Neutrophil (primary cell): ENCODE measurements around the gene SOS2.

ENCODE experiments used
- H3K27ac ChIP-seq: fragments of 200-600 bp; sonication (generic); 2 replicates; pipeline ENCODE4 v1.5.1; 2016; ENCODE audit warnings: mild to moderate bottlenecking, moderate library complexity
- H3K27me3 ChIP-seq: fragments of 200-600 bp; sonication (generic); 2 replicates; pipeline ENCODE4 v1.6.0; 2016; ENCODE audit warnings: mild to moderate bottlenecking
- H3K36me3 ChIP-seq: fragments of 200-600 bp; sonication (generic); 2 replicates; pipeline ENCODE4 v1.5.1; 2017
- H3K4me1 ChIP-seq, 2 experiments: fragments of 200-600 bp in 1 of 2; sonication (generic) in 1 of 2; 1 replicate in 1 of 2; 2 replicates in 1 of 2; pipeline versions ENCODE4 v1.5.1 to v1.6.1; 2013 to 2016; ENCODE audit warnings: low read depth in 1 of 2, low read length in 1 of 2, mild to moderate bottlenecking in 1 of 2, moderate library complexity in 1 of 2; ENCODE audit not compliant: control insufficient read depth in 1 of 2, insufficient read depth in 1 of 2
- H3K4me3 ChIP-seq, 2 experiments: fragments of 200-600 bp in 1 of 2; sonication (generic) in 1 of 2; 1 replicate in 1 of 2; 2 replicates in 1 of 2; pipeline ENCODE4 v1.5.1; 2013 to 2016; ENCODE audit warnings: low read depth in 1 of 2, low read length in 1 of 2, mild to moderate bottlenecking in 1 of 2, moderate library complexity in 1 of 2
- H3K9me3 ChIP-seq: fragments of 200-600 bp; sonication (generic); 2 replicates; pipeline ENCODE4 v1.5.1; 2016
- TF ChIP-seq, protein P1 (sequence below): fragments of 200-600 bp; sonication (generic); IDR thresholded peaks from 2 replicates; pipeline ENCODE4 v1.5.1; 2016; ENCODE audit warnings: antibody characterized with exemption

SOS2 gene

GRCh38 chr14:50067723-50068495 is 163.5 kb downstream of the SOS2 start:
- TF ChIP-seq, protein P1, sequence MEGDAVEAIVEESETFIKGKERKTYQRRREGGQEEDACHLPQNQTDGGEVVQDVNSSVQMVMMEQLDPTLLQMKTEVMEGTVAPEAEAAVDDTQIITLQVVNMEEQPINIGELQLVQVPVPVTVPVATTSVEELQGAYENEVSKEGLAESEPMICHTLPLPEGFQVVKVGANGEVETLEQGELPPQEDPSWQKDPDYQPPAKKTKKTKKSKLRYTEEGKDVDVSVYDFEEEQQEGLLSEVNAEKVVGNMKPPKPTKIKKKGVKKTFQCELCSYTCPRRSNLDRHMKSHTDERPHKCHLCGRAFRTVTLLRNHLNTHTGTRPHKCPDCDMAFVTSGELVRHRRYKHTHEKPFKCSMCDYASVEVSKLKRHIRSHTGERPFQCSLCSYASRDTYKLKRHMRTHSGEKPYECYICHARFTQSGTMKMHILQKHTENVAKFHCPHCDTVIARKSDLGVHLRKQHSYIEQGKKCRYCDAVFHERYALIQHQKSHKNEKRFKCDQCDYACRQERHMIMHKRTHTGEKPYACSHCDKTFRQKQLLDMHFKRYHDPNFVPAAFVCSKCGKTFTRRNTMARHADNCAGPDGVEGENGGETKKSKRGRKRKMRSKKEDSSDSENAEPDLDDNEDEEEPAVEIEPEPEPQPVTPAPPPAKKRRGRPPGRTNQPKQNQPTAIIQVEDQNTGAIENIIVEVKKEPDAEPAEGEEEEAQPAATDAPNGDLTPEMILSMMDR, result no peak
- Histone ChIP-seq H3K4me1 (no peaks in the 10 kb centered on the region), H3K27me3 (peaks cover 40% of the 10 kb centered on the region), H3K36me3 (no peaks in the 10 kb centered on the region), H3K4me3 (no peak overlapping the region), H3K9me3 (no peaks in the 10 kb centered on the region), H3K27ac (no peak overlapping the region)
